ENCODE results near the gene ANXA5. TPM values are rescaled to one million over a fixed set of nuclear protein-coding genes. Genes with fewer than 3 reads are reported as not detected.

ANXA5 gene
- total RNA-seq, 1 experiment from 2014 or later = 231 TPM

DNA sequence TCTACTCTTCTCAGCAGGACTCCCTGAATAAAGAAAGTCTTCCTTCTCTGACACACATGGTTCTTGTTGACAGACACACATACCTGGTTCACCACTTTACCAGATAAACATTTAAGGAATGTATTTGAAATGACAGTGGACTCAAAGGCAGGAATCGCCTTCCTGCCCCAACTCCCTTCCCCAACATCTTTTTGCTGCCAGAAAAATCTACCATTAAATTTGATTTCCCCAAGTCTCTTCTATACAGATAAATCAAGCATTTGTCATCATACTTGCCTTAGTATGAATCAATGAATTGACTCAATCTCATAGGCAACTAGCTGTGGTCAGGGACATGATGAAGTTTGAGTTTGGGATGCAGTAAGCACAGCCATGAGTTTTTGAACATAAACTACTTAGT is 23.3 kb upstream of the ANXA5 start:
- Mint-ChIP-seq H3K9me3 (no peaks in the 10 kb centered on the region), H3K4me3 (no peak overlapping the region), H3K27me3 (ENCODE audit: low read depth) (no peaks in the 10 kb centered on the region), H3K27ac (no peak overlapping the region), H3K36me3 (ENCODE audit: insufficient read depth in 1 of 3, low read depth in 3 of 3) (no peaks in the 10 kb centered on the region), H3K4me1 (peaks cover 3 to 6% of the 10 kb centered on the region in 2 experiments)
- no peak overlapping the region for H3K27ac ChIP-seq (ENCODE audit: insufficient read length, low read depth, low read length)
- H3K14ac ChIP-seq (ENCODE audit: insufficient read depth, low read length) = no peak overlapping the region
- H3K56ac ChIP-seq (ENCODE audit: insufficient read length, low read depth, low read length) = no peak overlapping the region
- H2BK20ac ChIP-seq (ENCODE audit: low read depth, low read length, poor library complexity, severe bottlenecking) = no peak overlapping the region
- no peak overlapping the region for H2BK15ac ChIP-seq (ENCODE audit: low read depth, low read length)
- no peak overlapping the region for H2BK12ac ChIP-seq (ENCODE audit: insufficient read length, low read depth, low read length)
- TF ChIP-seq, protein P1, sequence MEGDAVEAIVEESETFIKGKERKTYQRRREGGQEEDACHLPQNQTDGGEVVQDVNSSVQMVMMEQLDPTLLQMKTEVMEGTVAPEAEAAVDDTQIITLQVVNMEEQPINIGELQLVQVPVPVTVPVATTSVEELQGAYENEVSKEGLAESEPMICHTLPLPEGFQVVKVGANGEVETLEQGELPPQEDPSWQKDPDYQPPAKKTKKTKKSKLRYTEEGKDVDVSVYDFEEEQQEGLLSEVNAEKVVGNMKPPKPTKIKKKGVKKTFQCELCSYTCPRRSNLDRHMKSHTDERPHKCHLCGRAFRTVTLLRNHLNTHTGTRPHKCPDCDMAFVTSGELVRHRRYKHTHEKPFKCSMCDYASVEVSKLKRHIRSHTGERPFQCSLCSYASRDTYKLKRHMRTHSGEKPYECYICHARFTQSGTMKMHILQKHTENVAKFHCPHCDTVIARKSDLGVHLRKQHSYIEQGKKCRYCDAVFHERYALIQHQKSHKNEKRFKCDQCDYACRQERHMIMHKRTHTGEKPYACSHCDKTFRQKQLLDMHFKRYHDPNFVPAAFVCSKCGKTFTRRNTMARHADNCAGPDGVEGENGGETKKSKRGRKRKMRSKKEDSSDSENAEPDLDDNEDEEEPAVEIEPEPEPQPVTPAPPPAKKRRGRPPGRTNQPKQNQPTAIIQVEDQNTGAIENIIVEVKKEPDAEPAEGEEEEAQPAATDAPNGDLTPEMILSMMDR (conservative IDR thresholded peaks at IDR 0.05) = no peak
- H3K4me1 ChIP-seq (ENCODE audit: insufficient read depth, low read length) = no peaks in the 10 kb centered on the region
- H2AK5ac ChIP-seq (ENCODE audit: insufficient read length, low read length) = no peak overlapping the region
- H2BK120ac ChIP-seq (ENCODE audit: low read depth, low read length, poor library complexity, severe bottlenecking) = no peak overlapping the region
- H3T11ph ChIP-seq (ENCODE audit: low read length) = no peak overlapping the region
- H4K20me1 ChIP-seq (ENCODE audit: control insufficient read depth, insufficient read depth, insufficient read length) = no peaks in the 10 kb centered on the region
- no peaks in the 10 kb centered on the region for H3K23me2 ChIP-seq (ENCODE audit: insufficient read length, low read depth, low read length, poor library complexity, severe bottlenecking)
- no peak overlapping the region for H2AFZ ChIP-seq (ENCODE audit: low read length)
- no peaks in the 10 kb centered on the region for H3K79me1 ChIP-seq (ENCODE audit: insufficient read depth, low read depth, low read length, poor library complexity, severe bottlenecking)
- no peaks in the 10 kb centered on the region for H3K79me2 ChIP-seq (ENCODE audit: insufficient read depth, low read length)
- no peaks in the 10 kb centered on the region for H3K27me3 ChIP-seq (ENCODE audit: insufficient read depth, low read length)
- H4K91ac ChIP-seq (ENCODE audit: insufficient read length, low read depth, low read length) = no peak overlapping the region
- H3K18ac ChIP-seq (ENCODE audit: insufficient read length, low read depth, low read length) = no peak overlapping the region
- no CpG with 5 or more reads among the region's 1 CpG for WGBS (ENCODE audit: extremely low coverage, insufficient read length, low lambda C conversion rate)
- no peak overlapping the region for H3K9ac ChIP-seq (ENCODE audit: extremely low read depth, insufficient read length, low read length)
- DNase-seq = no peak
- no peaks in the 10 kb centered on the region for H3K9me3 ChIP-seq (ENCODE audit: control insufficient read depth, low read depth, low read length)
- no peak overlapping the region for H4K5ac ChIP-seq (ENCODE audit: insufficient read length, low read depth, low read length)
- no peak overlapping the region for H3K23ac ChIP-seq (ENCODE audit: insufficient read length, low read depth, low read length)
- H3K4ac ChIP-seq (ENCODE audit: low read depth, low read length) = no peak overlapping the region
- H4K8ac ChIP-seq (replicated peaks; ENCODE audit: insufficient read length, low read depth, low read length) = no peak overlapping the region
- H2BK5ac ChIP-seq (ENCODE audit: insufficient read length, low read length) = no peak overlapping the region
- no peak overlapping the region for H3K4me2 ChIP-seq (ENCODE audit: insufficient read depth, insufficient read length, low read length)
